ENCODE results near the gene FRMD3.

FRMD3 gene

DNA sequence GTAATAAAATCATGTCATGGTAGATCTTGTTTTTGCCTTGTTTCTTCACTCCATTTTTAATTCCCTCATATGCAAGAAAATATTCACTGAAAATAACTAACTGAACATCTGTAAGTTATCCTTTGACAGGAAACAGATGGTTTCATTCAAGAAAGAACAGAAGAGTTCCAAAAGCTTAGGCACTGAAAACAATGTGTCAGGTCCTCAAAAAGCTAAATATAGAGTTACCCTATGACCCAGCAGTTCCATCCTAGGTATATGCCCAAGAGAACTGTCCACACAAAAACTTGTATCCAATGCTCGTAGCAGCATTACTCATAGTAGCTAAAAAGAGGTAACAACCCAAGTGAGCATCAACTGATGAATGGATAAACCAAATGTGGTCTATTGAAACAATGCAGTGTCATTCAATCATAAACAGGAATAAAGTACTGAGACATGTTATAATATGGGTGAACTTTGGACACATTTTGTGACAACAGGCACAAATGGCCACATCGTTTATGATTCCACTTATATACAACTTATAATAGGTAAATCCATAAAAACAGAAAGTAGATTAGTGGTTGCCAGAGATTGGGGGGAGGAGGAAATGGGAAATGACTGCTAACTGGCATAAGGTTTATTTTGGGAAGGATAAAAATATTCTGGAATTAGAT is 231.0 kb downstream of the FRMD3 start:
- Histone ChIP-seq H3K36me3 (peaks cover 47% of the 10 kb centered on the region), H3K27me3 (no peaks in the 10 kb centered on the region), H3K4me3 (ENCODE audit: low read depth in 1 of 2, low read length in 1 of 2) (no peak overlapping the region), H3K9me3 (no peaks in the 10 kb centered on the region), H3K4me1 (ENCODE audit: control insufficient read depth in 1 of 2, insufficient read depth in 1 of 2, low read depth in 1 of 2, low read length in 1 of 2) (no peaks in the 10 kb centered on the region), H3K27ac (no peak overlapping the region)
- TF ChIP-seq, protein P1, sequence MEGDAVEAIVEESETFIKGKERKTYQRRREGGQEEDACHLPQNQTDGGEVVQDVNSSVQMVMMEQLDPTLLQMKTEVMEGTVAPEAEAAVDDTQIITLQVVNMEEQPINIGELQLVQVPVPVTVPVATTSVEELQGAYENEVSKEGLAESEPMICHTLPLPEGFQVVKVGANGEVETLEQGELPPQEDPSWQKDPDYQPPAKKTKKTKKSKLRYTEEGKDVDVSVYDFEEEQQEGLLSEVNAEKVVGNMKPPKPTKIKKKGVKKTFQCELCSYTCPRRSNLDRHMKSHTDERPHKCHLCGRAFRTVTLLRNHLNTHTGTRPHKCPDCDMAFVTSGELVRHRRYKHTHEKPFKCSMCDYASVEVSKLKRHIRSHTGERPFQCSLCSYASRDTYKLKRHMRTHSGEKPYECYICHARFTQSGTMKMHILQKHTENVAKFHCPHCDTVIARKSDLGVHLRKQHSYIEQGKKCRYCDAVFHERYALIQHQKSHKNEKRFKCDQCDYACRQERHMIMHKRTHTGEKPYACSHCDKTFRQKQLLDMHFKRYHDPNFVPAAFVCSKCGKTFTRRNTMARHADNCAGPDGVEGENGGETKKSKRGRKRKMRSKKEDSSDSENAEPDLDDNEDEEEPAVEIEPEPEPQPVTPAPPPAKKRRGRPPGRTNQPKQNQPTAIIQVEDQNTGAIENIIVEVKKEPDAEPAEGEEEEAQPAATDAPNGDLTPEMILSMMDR (IDR thresholded peaks at IDR 0.05): no peak

DNA sequence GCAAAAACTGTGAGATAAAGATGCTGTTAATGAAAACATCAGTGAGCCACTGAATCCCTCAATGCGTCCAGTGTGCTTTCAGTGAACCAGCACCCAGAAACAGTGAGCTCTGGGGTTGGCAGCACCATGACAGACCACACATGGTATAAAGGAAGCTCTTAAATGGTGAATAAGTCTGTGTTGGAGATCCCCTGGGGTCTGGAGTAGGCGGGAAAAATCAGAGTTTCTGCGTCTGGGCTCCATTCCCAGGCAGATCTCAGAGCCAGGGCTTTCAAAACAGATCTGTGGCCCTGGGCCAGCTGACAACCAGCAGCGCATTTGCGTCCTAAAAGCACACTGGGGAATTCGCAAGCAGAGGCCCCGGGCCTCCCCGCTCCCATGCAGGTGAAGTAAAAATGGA is 233.5 kb downstream of the FRMD3 start:
- Histone ChIP-seq H3K27me3 (no peaks in the 10 kb centered on the region), H3K4me1 (ENCODE audit: control insufficient read depth in 1 of 2, insufficient read depth in 1 of 2, low read depth in 1 of 2, low read length in 1 of 2) (no peaks in the 10 kb centered on the region), H3K4me3 (ENCODE audit: low read depth in 1 of 2, low read length in 1 of 2) (no peak overlapping the region), H3K36me3 (peaks cover 31% of the 10 kb centered on the region), H3K9me3 (no peaks in the 10 kb centered on the region), H3K27ac (no peak overlapping the region)
- TF ChIP-seq, protein P1 (IDR thresholded peaks at IDR 0.05): no peak

DNA sequence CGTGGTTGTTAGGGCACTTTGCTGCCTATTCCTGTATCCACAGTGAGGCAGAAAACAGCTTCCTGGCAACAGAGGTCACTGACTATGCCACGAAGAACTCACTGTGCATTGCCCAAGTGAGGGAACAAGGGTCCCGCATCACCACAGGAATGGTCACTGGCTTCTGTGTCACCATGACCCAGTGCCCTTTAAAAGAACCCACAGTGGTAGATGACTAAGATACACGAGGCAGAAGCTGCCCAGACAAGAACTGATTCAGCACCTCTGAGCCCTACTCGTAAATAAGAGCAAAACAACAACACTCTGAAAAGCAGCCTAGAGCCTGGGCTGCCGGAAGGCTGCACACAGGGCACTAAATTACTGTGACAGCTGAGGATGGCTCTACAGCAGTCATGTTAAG is 238.6 kb downstream of the FRMD3 start:
- Histone ChIP-seq H3K9me3 (no peaks in the 10 kb centered on the region), H3K27ac (no peak overlapping the region), H3K4me3 (ENCODE audit: low read depth in 1 of 2, low read length in 1 of 2) (no peak overlapping the region), H3K4me1 (ENCODE audit: control insufficient read depth in 1 of 2, insufficient read depth in 1 of 2, low read depth in 1 of 2, low read length in 1 of 2) (no peaks in the 10 kb centered on the region), H3K27me3 (no peaks in the 10 kb centered on the region), H3K36me3 (peaks cover 36% of the 10 kb centered on the region)
- TF ChIP-seq, protein P1 (IDR thresholded peaks at IDR 0.05): no peak

DNA sequence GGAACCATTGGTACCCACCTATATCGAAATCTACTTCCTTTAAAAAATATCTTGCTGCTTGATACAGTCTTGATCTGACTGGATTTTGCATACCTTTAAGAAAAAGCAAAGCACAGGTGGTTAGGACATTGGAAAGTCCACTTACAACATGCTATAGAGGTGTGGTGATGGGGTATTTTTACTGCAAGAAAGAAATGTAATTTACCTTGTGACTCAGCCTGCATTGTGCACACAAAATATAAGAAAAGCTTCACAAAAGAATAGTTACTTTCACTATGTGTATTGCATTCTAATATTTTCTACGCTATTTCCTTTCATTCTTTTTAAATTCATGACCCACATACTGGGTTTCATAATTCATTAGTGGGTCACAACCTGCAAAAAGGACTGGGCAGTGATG is 239.1 kb downstream of the FRMD3 start:
- no peaks in the 10 kb centered on the region for H3K4me1 ChIP-seq (ENCODE audit: control insufficient read depth in 1 of 2, insufficient read depth in 1 of 2, low read depth in 1 of 2, low read length in 1 of 2)
- H3K4me3 ChIP-seq (ENCODE audit: low read depth in 1 of 2, low read length in 1 of 2): no peak overlapping the region
- H3K9me3 ChIP-seq: no peaks in the 10 kb centered on the region
- H3K27ac ChIP-seq: no peak overlapping the region
- TF ChIP-seq, protein P1 (IDR thresholded peaks at IDR 0.05): no peak
- peaks cover 32% of the 10 kb centered on the region for H3K36me3 ChIP-seq
- no peaks in the 10 kb centered on the region for H3K27me3 ChIP-seq

DNA sequence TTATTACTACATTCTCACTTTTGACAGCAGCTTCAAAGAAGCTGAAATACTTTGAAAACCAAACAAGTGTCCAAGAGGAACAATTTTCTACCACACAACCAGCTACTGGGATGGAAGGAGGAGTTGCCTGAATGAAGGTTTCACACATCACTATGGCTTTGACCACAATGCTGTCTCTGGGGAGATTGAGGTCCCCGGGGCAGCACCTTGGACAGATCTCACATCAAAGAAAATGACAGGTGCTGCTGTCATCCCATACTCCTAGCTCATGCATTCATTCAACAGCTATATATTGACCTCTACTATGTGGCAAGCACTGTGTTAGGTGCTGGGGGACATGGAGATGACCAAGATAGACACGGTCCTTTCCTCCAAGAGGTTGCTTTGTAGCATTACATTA is 242.1 kb downstream of the FRMD3 start:
- Histone ChIP-seq H3K4me1 (ENCODE audit: control insufficient read depth in 1 of 2, insufficient read depth in 1 of 2, low read depth in 1 of 2, low read length in 1 of 2) (no peaks in the 10 kb centered on the region), H3K27me3 (no peaks in the 10 kb centered on the region), H3K4me3 (ENCODE audit: low read depth in 1 of 2, low read length in 1 of 2) (no peak overlapping the region), H3K9me3 (no peaks in the 10 kb centered on the region), H3K27ac (no peak overlapping the region), H3K36me3 (peaks cover 35% of the 10 kb centered on the region)
- TF ChIP-seq, protein P1 (IDR thresholded peaks at IDR 0.05): no peak

Measured in neutrophil (primary cell).